Calu3 (cell line): ENCODE results near the gene SNX27. TPM values are rescaled to one million over a fixed set of nuclear protein-coding genes. Genes with fewer than 3 reads are reported as not detected.
"Not testable (repeated sequence)": the region's sequence is repeated elsewhere in the genome, so short reads cannot be mapped to it uniquely, and the experiment has no call there.

ENCODE experiments used
- BruUV-seq: library from RNA; stranded (reverse); fragments of 400-500 nt; replicated peaks from 2 replicates; lab custom pipeline; 2021; lab: Mats Ljungman, UMichigan
- CTCF ChIA-PET: fragments of 300-600 bp; sonication (Branson Sonifier 250); formaldehyde crosslinking; loops from one replicate; lab custom pipeline; 2022; ENCODE audit warnings: antibody characterized with exemption; lab: Charles Lee
- DNase-seq: peaks from one replicate; pipeline ENCODE4 v3.0.0; 2022
- H3K27ac Mint-ChIP-seq: one replicate; pipeline ENCODE4 v1.8.0; 2022; ENCODE audit warnings: mixed read lengths; ENCODE audit not compliant: unreplicated experiment
- H3K27me3 Mint-ChIP-seq: one replicate; pipeline ENCODE4 v1.8.0; 2022; ENCODE audit warnings: mixed read lengths; ENCODE audit not compliant: unreplicated experiment
- H3K36me3 Mint-ChIP-seq: one replicate; pipeline ENCODE4 v1.8.0; 2022; ENCODE audit warnings: mild to moderate bottlenecking, moderate library complexity, mixed read lengths; ENCODE audit not compliant: insufficient read depth, unreplicated experiment
- H3K4me1 Mint-ChIP-seq: one replicate; pipeline ENCODE4 v1.8.0; 2022; ENCODE audit warnings: mild to moderate bottlenecking, low read depth, mixed read lengths; ENCODE audit not compliant: unreplicated experiment
- H3K4me3 Mint-ChIP-seq: one replicate; pipeline ENCODE4 v1.8.0; 2022; ENCODE audit warnings: mild to moderate bottlenecking, low read depth, moderate library complexity, mixed read lengths; ENCODE audit not compliant: unreplicated experiment
- H3K9me3 Mint-ChIP-seq: one replicate; pipeline ENCODE4 v1.8.0; 2022; ENCODE audit warnings: low read depth, mixed read lengths; ENCODE audit not compliant: unreplicated experiment
- CTCF ChIP-seq: fragments of 200-600 bp; IDR thresholded peaks from one replicate; pipeline ENCODE4 v1.8.0; 2022; ENCODE audit warnings: antibody characterized with exemption; ENCODE audit not compliant: unreplicated experiment
- intact Hi-C: fragments of 100-400 bp; cut with micrococcal nuclease; formaldehyde crosslinking; loops from one replicate; pipeline ENCODE4 v1.10.0; 2022; ENCODE audit not compliant: unreplicated experiment
- total RNA-seq: library from RNA; stranded (reverse); gene quantifications from 2 replicates; pipeline ENCODE4 v1.2.3, GENCODE V29; 2022

SNX27 gene
- total RNA-seq, 1 experiment from 2014 or later = 57.1 TPM

GRCh38 chr1:151590961-151591360, 20.9 kb upstream of the SNX27 start:
- Mint-ChIP-seq H3K27ac (no peak overlapping the region), H3K36me3 (peaks cover 11% of the 10 kb centered on the region), H3K4me3 (no peak overlapping the region), H3K4me1 (peaks cover 38% of the 10 kb centered on the region), H3K27me3 (no peaks in the 10 kb centered on the region), H3K9me3 (peaks cover 8% of the 10 kb centered on the region)
- TF ChIP-seq CTCF = no peak
- BruUV-seq = no TSS peak
- no peak for DNase-seq
- intact Hi-C loops = loop anchor here (5.0 to 10.0 kb wide), 4 partner anchors 46 to 246 kb away; partner anchors contain the start of genes C2CD4D and TUFT1
- CTCF ChIA-PET = interaction anchor here (0.8 kb wide), 1 partner anchor 144 kb away, joined by 3 read pairs; no protein-coding TSS in a partner anchor

- Mint-ChIP-seq H3K27ac (peak overlapping the region; percentile 27), H3K27me3 (no peaks in the 10 kb centered on the region), H3K4me1 (peaks cover 40% of the 10 kb centered on the region), H3K36me3 (peaks cover 11% of the 10 kb centered on the region), H3K9me3 (peaks cover 8% of the 10 kb centered on the region), H3K4me3 (no peak overlapping the region)
- no peak for TF ChIP-seq CTCF
- CTCF ChIA-PET = interaction anchor here (0.7 to 1.7 kb wide), 7 partner anchors 13 to 246 kb away, joined by 3 to 10 read pairs (median 4); partner anchors contain the start of gene C2CD4D
- no TSS peak for BruUV-seq
- intact Hi-C loops = loop anchor here (2.0 to 10.0 kb wide), 6 partner anchors 17 to 244 kb away; partner anchors contain the start of genes C2CD4D and TUFT1
- DNase-seq = no peak
Measured at GRCh38 chr1:151593730-151594129, 18.1 kb upstream of the SNX27 start.

- peaks cover 11% of the 10 kb centered on the region for H3K36me3 Mint-ChIP-seq
- CTCF ChIA-PET = interaction anchor here (0.7 to 1.7 kb wide), 7 partner anchors 12 to 245 kb away, joined by 3 to 10 read pairs (median 4); partner anchors contain the start of gene C2CD4D
- peak; percentile 93 for DNase-seq
- intact Hi-C loops = loop anchor here (2.0 to 10.0 kb wide), 6 partner anchors 17 to 243 kb away; partner anchors contain the start of genes C2CD4D and TUFT1
- H3K27ac Mint-ChIP-seq = peak overlapping the region; percentile 27
- peaks cover 40% of the 10 kb centered on the region for H3K4me1 Mint-ChIP-seq
- TF ChIP-seq CTCF = peak; percentile 94
- H3K4me3 Mint-ChIP-seq = no peak overlapping the region
- H3K9me3 Mint-ChIP-seq = peaks cover 8% of the 10 kb centered on the region
- no peaks in the 10 kb centered on the region for H3K27me3 Mint-ChIP-seq
- BruUV-seq = no TSS peak
Measured at GRCh38 chr1:151594143-151594625, 17.7 kb upstream of the SNX27 start.

- Mint-ChIP-seq H3K27me3 (no peaks in the 10 kb centered on the region), H3K36me3 (peaks cover 6% of the 10 kb centered on the region), H3K4me1 (peaks cover 32% of the 10 kb centered on the region), H3K9me3 (no peaks in the 10 kb centered on the region), H3K4me3 (no peak overlapping the region), H3K27ac (peak overlapping the region; percentile 19)
- CTCF ChIA-PET = interaction anchor here (0.7 to 2.0 kb wide), 9 partner anchors 8 to 133 kb away, joined by 3 to 5 read pairs (median 4); no protein-coding TSS in a partner anchor
- TF ChIP-seq CTCF = no peak
- no TSS peak for BruUV-seq
- intact Hi-C loops = loop anchor here (10.0 kb wide), 1 partner anchor 52 kb away; the partner anchor contains the start of gene TUFT1
- DNase-seq = peak; percentile 57
Measured at GRCh38 chr1:151596166-151596953, 15.5 kb upstream of the SNX27 start.

GRCh38 chr1:151602550-151602949, 9.3 kb upstream of the SNX27 start:
- H3K27me3 Mint-ChIP-seq, H3K4me3 Mint-ChIP-seq, H3K9me3 Mint-ChIP-seq, DNase-seq, H3K27ac Mint-ChIP-seq, H3K36me3 Mint-ChIP-seq, BruUV-seq, intact Hi-C loops: not testable (repeated sequence)
- H3K4me1 Mint-ChIP-seq = peaks cover 18% of the 10 kb centered on the region
- CTCF ChIA-PET = interaction anchor here (0.7 kb wide), 1 partner anchor 99 kb away, joined by 5 read pairs; no protein-coding TSS in a partner anchor
